CD14-positive monocyte (primary cell): ENCODE results near the gene TMEM178B. TPM values are rescaled to one million over a fixed set of nuclear protein-coding genes. Genes with fewer than 3 reads are reported as not detected.
"Not testable (repeated sequence)": the region's sequence is repeated elsewhere in the genome, so short reads cannot be mapped to it uniquely, and the experiment has no call there.

Source experiments
- DNase-seq, 3 donors: peaks; one replicate each; pipeline ENCODE4 v3.0.0-alpha.2; 2011 to 2022
- H2AFZ ChIP-seq: 2 replicates; pipeline ENCODE4 v1.6.0; 2012; ENCODE audit warnings: mild to moderate bottlenecking, low read depth, low read length, inconsistent platforms; ENCODE audit not compliant: insufficient read depth, poor library complexity, severe bottlenecking
- H3K27ac ChIP-seq, 2 donors: 1 replicate in 1 of 2; 2 replicates in 1 of 2; pipeline ENCODE4 v1.5.1; 2012 to 2013; ENCODE audit warnings: low read length in 2 of 2, control low read depth in 1 of 2, inconsistent platforms in 1 of 2, low read depth in 1 of 2, mild to moderate bottlenecking in 1 of 2
- H3K27me3 ChIP-seq, 2 donors: one replicate each; pipeline versions ENCODE4 v1.6.0 to v1.6.1; 2011 to 2013; ENCODE audit warnings: low read length in 2 of 2; ENCODE audit not compliant: control insufficient read depth in 2 of 2, insufficient read depth in 2 of 2
- H3K36me3 ChIP-seq, 2 donors: replicated peaks in 1 of 2; 1 replicate in 1 of 2; 2 replicates in 1 of 2; pipeline versions ENCODE4 v1.5.1 to v1.6.1; 2012 to 2013; ENCODE audit warnings: low read length in 2 of 2, control low read depth in 1 of 2, inconsistent platforms in 1 of 2, mild to moderate bottlenecking in 1 of 2; ENCODE audit not compliant: insufficient read depth in 2 of 2, control insufficient read depth in 1 of 2
- H3K4me1 ChIP-seq, 2 donors: 1 replicate in 1 of 2; 2 replicates in 1 of 2; pipeline versions ENCODE4 v1.5.1 to v1.6.1; 2012 to 2013; ENCODE audit warnings: low read length in 2 of 2, control low read depth in 1 of 2, inconsistent platforms in 1 of 2, mild to moderate bottlenecking in 1 of 2, moderate library complexity in 1 of 2; ENCODE audit not compliant: insufficient read depth in 2 of 2, control insufficient read depth in 1 of 2
- H3K4me2 ChIP-seq: replicated peaks from 2 replicates; pipeline ENCODE3; 2012; ENCODE audit warnings: low read length, moderate library complexity, mild to moderate bottlenecking; ENCODE audit not compliant: poor library complexity, severe bottlenecking; ENCODE audit errors: extremely low read depth
- H3K4me3 ChIP-seq, 3 experiments: fragments of 200-600 bp in 1 of 3; sonication (generic) in 1 of 3; replicated peaks in 1 of 3; 1 replicate in 2 of 3; 2 replicates in 1 of 3; pipeline ENCODE4 v1.5.1; 2011 to 2013; ENCODE audit warnings: low read length in 3 of 3, mild to moderate bottlenecking in 3 of 3, control low read depth in 2 of 3, low read depth in 2 of 3, inconsistent platforms in 1 of 3, moderate library complexity in 1 of 3
- H3K79me2 ChIP-seq: 2 replicates; pipeline ENCODE4 v1.6.0; 2012; ENCODE audit warnings: mild to moderate bottlenecking, control low read depth, inconsistent platforms, low read length, moderate library complexity; ENCODE audit not compliant: insufficient read depth
- H3K9ac ChIP-seq: 2 replicates; pipeline ENCODE4 v1.6.0; 2017; ENCODE audit warnings: low read length, mild to moderate bottlenecking; ENCODE audit not compliant: insufficient read depth, poor library complexity, severe bottlenecking
- H3K9me3 ChIP-seq, 2 donors: replicated peaks in 1 of 2; 1 replicate in 1 of 2; 2 replicates in 1 of 2; pipeline versions ENCODE4 v1.5.1 to v1.6.1; 2012 to 2013; ENCODE audit warnings: low read length in 2 of 2, control low read depth in 1 of 2; ENCODE audit not compliant: control insufficient read depth in 1 of 2, insufficient read depth in 1 of 2
- H4K20me1 ChIP-seq: 2 replicates; pipeline ENCODE4 v1.6.0; 2012; ENCODE audit warnings: mild to moderate bottlenecking, low read length, control low read depth, moderate library complexity; ENCODE audit not compliant: insufficient read depth
- H3K27ac Mint-ChIP-seq, 7 donors: one replicate each; pipeline ENCODE4 v1.8.0; 2020; ENCODE audit warnings: mild to moderate bottlenecking in 7 of 7, mixed read lengths in 7 of 7, moderate library complexity in 6 of 7, inconsistent platforms in 2 of 7
- H3K27me3 Mint-ChIP-seq, 3 donors: one replicate each; pipeline ENCODE4 v1.8.0; 2021 to 2022; ENCODE audit warnings: low read depth in 3 of 3, mild to moderate bottlenecking in 3 of 3, mixed read lengths in 3 of 3, moderate library complexity in 3 of 3, inconsistent platforms in 1 of 3
- H3K36me3 Mint-ChIP-seq, 2 donors: one replicate each; pipeline ENCODE4 v1.8.0; 2020; ENCODE audit warnings: mixed read lengths in 2 of 2, inconsistent platforms in 1 of 2, mild to moderate bottlenecking in 1 of 2
- H3K4me1 Mint-ChIP-seq: one replicate; pipeline ENCODE4 v1.8.0; 2020; ENCODE audit warnings: mild to moderate bottlenecking, mixed read lengths
- H3K4me3 Mint-ChIP-seq, 2 donors: one replicate each; pipeline ENCODE4 v1.8.0; 2020; ENCODE audit warnings: mild to moderate bottlenecking in 2 of 2, mixed read lengths in 2 of 2, moderate library complexity in 1 of 2
- H3K9me3 Mint-ChIP-seq, 7 donors: one replicate each; pipeline ENCODE4 v1.8.0; 2020 to 2022; ENCODE audit warnings: mixed read lengths in 7 of 7, mild to moderate bottlenecking in 6 of 7, moderate library complexity in 6 of 7, inconsistent platforms in 2 of 7
- CTCF ChIP-seq: fragments of 200-600 bp; IDR thresholded peaks from one replicate; pipeline ENCODE4 v1.8.0; 2022; ENCODE audit warnings: antibody characterized with exemption, mild to moderate bottlenecking
- WGBS: methylation state at CpG from one replicate; pipeline ENCODE4 v1.1.5; 2013; ENCODE audit warnings: missing lambda C conversion rate; ENCODE audit not compliant: insufficient coverage; 5-methylcytosine and 5-hydroxymethylcytosine counted together
- intact Hi-C, 2 donors: fragments of 100-400 bp; cut with micrococcal nuclease; formaldehyde crosslinking; loops; one replicate each; pipeline versions ENCODE4 v1.15.0 to v1.15.1; 2023
- polyA plus RNA-seq, 3 donors: library from polyadenylated mRNA; depleted of rRNA in 1 of 3; unstranded in 2 of 3; stranded (reverse) in 1 of 3; fragments of 300-500 nt in 2 of 3; fragments of >200 nt in 1 of 3; fragmentation: Illumina TruSeq in 2 of 3; gene quantifications; 1 replicate in 2 of 3; 2 replicates in 1 of 3; pipeline ENCODE4 v1.2.3, GENCODE V29; 2012 to 2021

TMEM178B gene
- polyA plus RNA-seq, 3 donors: not detected

GRCh38 chr7:141167381-141167964 lies 93.6 kb downstream of the TMEM178B start:
- Mint-ChIP-seq H3K27me3 (peaks cover 1 to 6% (median 5%) of the 10 kb centered on the region in 3 donors), H3K9me3 (peaks cover 0 to 3% (median 2%) of the 10 kb centered on the region in 7 donors), H3K4me1 (no peaks in the 10 kb centered on the region), H3K27ac (peak overlapping the region in 2 of 7 donors; percentile 6 to 67), H3K4me3 (no peak overlapping the region), H3K36me3 (no peaks in the 10 kb centered on the region)
- no peak overlapping the region for H3K27ac ChIP-seq
- H3K4me2 ChIP-seq: no peak overlapping the region
- H2AFZ ChIP-seq: no peak overlapping the region
- H3K27me3 ChIP-seq: peaks cover 0 to 2% of the 10 kb centered on the region in 2 donors
- no peaks in the 10 kb centered on the region for H3K79me2 ChIP-seq
- no peak overlapping the region for H3K9ac ChIP-seq
- H3K9me3 ChIP-seq: no peaks in the 10 kb centered on the region
- no peaks in the 10 kb centered on the region for H4K20me1 ChIP-seq
- 88% methylated on average over 11 of the region's 11 CpGs for WGBS
- H3K4me3 ChIP-seq: no peak overlapping the region
- H3K36me3 ChIP-seq: no peaks in the 10 kb centered on the region
- TF ChIP-seq CTCF: no peak
- DNase-seq: no peak
- intact Hi-C loops: no loop called here
- H3K4me1 ChIP-seq: no peaks in the 10 kb centered on the region

GRCh38 chr7:141169157-141169556 lies 95.3 kb downstream of the TMEM178B start:
- H3K27me3 ChIP-seq, H4K20me1 ChIP-seq, intact Hi-C loops, H3K4me3 ChIP-seq, H3K9me3 ChIP-seq, H3K4me1 ChIP-seq, H3K4me3 Mint-ChIP-seq, H3K27me3 Mint-ChIP-seq, H3K27ac ChIP-seq, H2AFZ ChIP-seq, H3K4me1 Mint-ChIP-seq, H3K79me2 ChIP-seq, H3K9ac ChIP-seq, DNase-seq, H3K9me3 Mint-ChIP-seq, H3K36me3 Mint-ChIP-seq, H3K27ac Mint-ChIP-seq, H3K36me3 ChIP-seq, H3K4me2 ChIP-seq: not testable (repeated sequence)
- WGBS: no CpG with 5 or more reads among the region's 2 CpGs

GRCh38 chr7:141175728-141176127 lies 101.9 kb downstream of the TMEM178B start:
- H3K4me1 Mint-ChIP-seq, H3K27ac ChIP-seq, H3K36me3 Mint-ChIP-seq, H3K27me3 ChIP-seq, H3K9me3 ChIP-seq, H3K36me3 ChIP-seq, H3K9ac ChIP-seq, H3K4me2 ChIP-seq, intact Hi-C loops, H3K4me1 ChIP-seq, H3K4me3 ChIP-seq, H3K27me3 Mint-ChIP-seq, H2AFZ ChIP-seq, H3K9me3 Mint-ChIP-seq, H3K79me2 ChIP-seq, DNase-seq, H3K4me3 Mint-ChIP-seq, H3K27ac Mint-ChIP-seq, H4K20me1 ChIP-seq: not testable (repeated sequence)
- WGBS: no CpG with 5 or more reads among the region's 1 CpG

- intact Hi-C loops, H3K4me3 ChIP-seq, H2AFZ ChIP-seq, H3K79me2 ChIP-seq, H3K27ac ChIP-seq, H3K9ac ChIP-seq, H3K36me3 ChIP-seq, DNase-seq, H3K4me3 Mint-ChIP-seq, H3K27me3 Mint-ChIP-seq, H3K4me2 ChIP-seq, H3K9me3 ChIP-seq, H3K4me1 Mint-ChIP-seq, H3K4me1 ChIP-seq, H3K36me3 Mint-ChIP-seq, H3K27ac Mint-ChIP-seq, H4K20me1 ChIP-seq, H3K27me3 ChIP-seq: not testable (repeated sequence)
- WGBS: 100% methylated on average over 1 of the region's 5 CpGs
- H3K9me3 Mint-ChIP-seq: peaks cover 0 to 10% (median 5%) of the 10 kb centered on the region in 7 donors
Measured at GRCh38 chr7:141177120-141177519, 103.3 kb downstream of the TMEM178B start.
